GM19193 (cell line): Measurements from ENCODE around the gene RPL3.
A peak's percentile ranks its signal among the peaks of the same experiment; 100 is the strongest.

ENCODE experiments used
- POLR2A ChIP-seq: IDR thresholded peaks from 4 replicates; pipeline ENCODE4 v1.6.1; 2011; ENCODE audit not compliant: insufficient read depth, insufficient read length; ENCODE audit errors: extremely low read depth

The RPL3 gene

GRCh38 chr22:39293766-39294368, 25.6 kb downstream of the RPL3 start:
- TF ChIP-seq POLR2A, result no peak

GRCh38 chr22:39292561-39293074, 26.8 kb downstream of the RPL3 start:
- peak; percentile 46 for TF ChIP-seq POLR2A

- no peak for TF ChIP-seq POLR2A
These were observed 27.4 kb downstream of the RPL3 start for GRCh38 chr22:39292031-39292462.

- TF ChIP-seq POLR2A, result no peak
These were observed 27.9 kb downstream of the RPL3 start for GRCh38 chr22:39291523-39291922.

- no peak for TF ChIP-seq POLR2A
These were observed 28.7 kb downstream of the RPL3 start for GRCh38 chr22:39290724-39291161.

- no peak for TF ChIP-seq POLR2A
These were observed 29.3 kb downstream of the RPL3 start for GRCh38 chr22:39289975-39290720.

- no peak for TF ChIP-seq POLR2A
These were observed 29.9 kb downstream of the RPL3 start for GRCh38 chr22:39289533-39289932.

- TF ChIP-seq POLR2A, result no peak
These were observed 31.1 kb downstream of the RPL3 start for GRCh38 chr22:39288135-39288898.

GRCh38 chr22:39287076-39287725, 32.2 kb downstream of the RPL3 start:
- TF ChIP-seq POLR2A, result no peak

GRCh38 chr22:39284983-39285382, 34.4 kb downstream of the RPL3 start:
- TF ChIP-seq POLR2A, result no peak

GRCh38 chr22:39284142-39284980, 35.1 kb downstream of the RPL3 start:
- TF ChIP-seq POLR2A, result no peak

- TF ChIP-seq POLR2A, result no peak
These were observed 35.9 kb downstream of the RPL3 start for GRCh38 chr22:39283322-39284141.

GRCh38 chr22:39282645-39283321, 36.6 kb downstream of the RPL3 start:
- TF ChIP-seq POLR2A, result no peak

- no peak for TF ChIP-seq POLR2A
These were observed 38.3 kb downstream of the RPL3 start for GRCh38 chr22:39281126-39281525.
